Colonic mucosa (tissue), 4 donors: ENCODE measurements around the gene TNIK. TPM values are rescaled to one million over a fixed set of nuclear protein-coding genes. Genes with fewer than 3 reads are reported as not detected.

Experiments used
- DNase-seq: peaks from one replicate; pipeline ENCODE4 v3.0.0-alpha.2; 2020
- H3K27ac ChIP-seq: fragments of 200-600 bp; one replicate; pipeline ENCODE4 v1.8.0; 2021
- H3K27me3 ChIP-seq: fragments of 200-600 bp; one replicate; pipeline ENCODE4 v1.8.0; 2021
- H3K36me3 ChIP-seq: fragments of 200-600 bp; one replicate; pipeline ENCODE4 v1.8.0; 2021
- H3K4me1 ChIP-seq: fragments of 200-600 bp; one replicate; pipeline ENCODE4 v1.8.0; 2021; ENCODE audit warnings: mild to moderate bottlenecking
- H3K4me3 ChIP-seq: fragments of 200-600 bp; one replicate; pipeline ENCODE4 v1.8.0; 2021
- H3K9ac ChIP-seq, 2 donors: one replicate each; pipeline ENCODE4 v1.7.0; 2013; ENCODE audit warnings: control low read depth in 2 of 2, low read depth in 2 of 2, low read length in 2 of 2
- H3K9me3 ChIP-seq: fragments of 200-600 bp; one replicate; pipeline ENCODE4 v1.8.0; 2021
- CTCF ChIP-seq: fragments of 200-600 bp; IDR thresholded peaks from one replicate; pipeline ENCODE4 v1.8.0; 2022; ENCODE audit warnings: antibody characterized with exemption, mild to moderate bottlenecking
- intact Hi-C: fragments of 100-400 bp; cut with DNase I; formaldehyde crosslinking; loops from one replicate; pipeline ENCODE4 v1.14.1; 2022
- total RNA-seq, 2 donors: library from RNA; stranded (reverse); fragmentation: NEBNext Ultra II Directional in 1 of 2; extraction: Animal tissue kit (Norgen Biotek cat#: 25700) in 1 of 2; gene quantifications; one replicate each; pipeline ENCODE4 v1.2.1, GENCODE V29; 2021
- donor health status: healthy.
- donor health status: DM: no; HTN: no; CAD: no.
- donor health status: DM: no; HTN: no; CAD: no.

The TNIK gene
- total RNA-seq, 2 donors from 2014 or later, result 19.9 to 30.9 TPM

DNA sequence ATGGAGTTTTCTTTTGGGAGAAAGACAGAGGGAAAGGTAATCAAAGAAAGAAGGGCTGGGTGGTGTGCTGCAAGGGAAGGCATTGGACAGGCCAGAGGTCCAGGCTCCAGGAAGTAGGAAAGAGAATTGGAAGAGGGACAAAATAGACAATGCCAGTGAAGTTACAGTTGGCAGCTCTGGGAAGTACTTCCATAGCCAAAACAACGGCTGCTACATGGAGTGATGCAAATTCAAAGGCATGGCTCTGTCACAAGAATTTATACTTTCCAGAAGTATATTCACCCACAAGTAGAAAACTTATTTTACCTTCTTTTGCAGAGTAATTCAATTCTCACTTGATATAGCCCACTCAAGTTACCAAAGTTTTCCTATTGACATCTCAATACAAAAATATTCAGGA lies 191.5 kb downstream of the TNIK start:
- intact Hi-C loops, result no loop called here
- no peaks in the 10 kb centered on the region for H3K27me3 ChIP-seq
- H3K9ac ChIP-seq, result no peak overlapping the region
- H3K4me3 ChIP-seq, result no peak overlapping the region
- H3K36me3 ChIP-seq, result no peaks in the 10 kb centered on the region
- DNase-seq, result no peak
- H3K27ac ChIP-seq, result no peak overlapping the region
- no peaks in the 10 kb centered on the region for H3K4me1 ChIP-seq
- H3K9me3 ChIP-seq, result no peaks in the 10 kb centered on the region
- TF ChIP-seq CTCF, result no peak

DNA sequence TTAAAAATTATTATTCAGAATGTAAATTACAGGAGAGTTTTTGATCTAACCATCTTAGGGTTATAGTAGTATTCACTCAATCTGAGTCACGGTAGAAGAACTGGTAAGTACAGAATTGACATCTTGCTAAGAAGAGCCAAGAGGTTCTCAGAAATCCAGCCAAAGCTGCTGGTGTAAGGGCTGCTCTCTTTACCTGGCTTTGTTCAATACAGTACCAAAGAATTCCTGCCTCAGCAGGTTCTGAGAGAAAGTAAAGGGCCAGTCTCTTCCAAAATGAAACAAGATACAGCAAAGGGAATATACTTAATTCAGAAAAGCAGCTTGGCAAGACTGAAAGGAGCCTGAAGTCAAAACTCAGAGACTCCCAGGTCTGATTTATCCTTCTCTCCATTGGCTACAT lies 193.1 kb downstream of the TNIK start:
- H3K9ac ChIP-seq, result no peak overlapping the region
- no peaks in the 10 kb centered on the region for H3K27me3 ChIP-seq
- no peak overlapping the region for H3K27ac ChIP-seq
- H3K4me3 ChIP-seq, result no peak overlapping the region
- no peak for DNase-seq
- no peak for TF ChIP-seq CTCF
- no peaks in the 10 kb centered on the region for H3K36me3 ChIP-seq
- H3K4me1 ChIP-seq, result no peaks in the 10 kb centered on the region
- H3K9me3 ChIP-seq, result no peaks in the 10 kb centered on the region
- intact Hi-C loops, result no loop called here

DNA sequence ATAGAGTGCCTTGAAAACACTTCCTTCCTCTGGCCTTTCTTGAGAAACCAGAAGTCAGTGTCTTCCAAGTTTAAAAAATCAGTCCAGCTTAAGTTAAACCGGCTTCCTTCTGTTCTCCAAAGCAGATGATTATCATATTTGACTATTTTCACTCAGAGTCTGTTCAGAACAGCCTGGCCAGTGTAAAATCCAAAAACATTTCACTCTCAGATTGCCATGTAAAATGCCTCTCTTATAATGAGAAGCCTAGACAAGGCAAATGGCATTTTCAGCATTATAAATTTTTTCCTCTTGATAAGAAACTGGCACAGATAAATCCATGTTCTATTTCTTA lies 193.5 kb downstream of the TNIK start:
- no peak for TF ChIP-seq CTCF
- Histone ChIP-seq H3K36me3 (no peaks in the 10 kb centered on the region), H3K9me3 (no peaks in the 10 kb centered on the region), H3K27ac (peak overlapping the region; percentile 20), H3K27me3 (no peaks in the 10 kb centered on the region), H3K4me3 (no peak overlapping the region), H3K4me1 (no peaks in the 10 kb centered on the region), H3K9ac (no peak overlapping the region)
- DNase-seq, result no peak
- intact Hi-C loops, result no loop called here

GRCh38 chr3:171266034-171266739 lies 194.0 kb downstream of the TNIK start:
- no peak for TF ChIP-seq CTCF
- intact Hi-C loops, result no loop called here
- Histone ChIP-seq H3K27me3 (no peaks in the 10 kb centered on the region), H3K36me3 (no peaks in the 10 kb centered on the region), H3K9me3 (no peaks in the 10 kb centered on the region), H3K9ac (no peak overlapping the region), H3K4me1 (no peaks in the 10 kb centered on the region), H3K27ac (peak overlapping the region; percentile 20), H3K4me3 (no peak overlapping the region)
- DNase-seq, result no peak

GRCh38 chr3:171264758-171265157 lies 195.4 kb downstream of the TNIK start:
- intact Hi-C loops, result no loop called here

More at GRCh38 chr3:171264758-171265157, 195.4 kb downstream of the TNIK start:
- Histone ChIP-seq H3K27me3 (no peaks in the 10 kb centered on the region), H3K4me3 (no peak overlapping the region), H3K4me1 (no peaks in the 10 kb centered on the region), H3K27ac (no peak overlapping the region), H3K9me3 (no peaks in the 10 kb centered on the region), H3K36me3 (no peaks in the 10 kb centered on the region), H3K9ac (no peak overlapping the region)
- no peak for TF ChIP-seq CTCF
- DNase-seq, result no peak
